ENCODE data around the gene COPB1. TPM values are rescaled to one million over a fixed set of nuclear protein-coding genes. Genes with fewer than 3 reads are reported as not detected.

Gene COPB1
- total RNA-seq, 1 donor from 2014 or later, result 135 TPM

DNA sequence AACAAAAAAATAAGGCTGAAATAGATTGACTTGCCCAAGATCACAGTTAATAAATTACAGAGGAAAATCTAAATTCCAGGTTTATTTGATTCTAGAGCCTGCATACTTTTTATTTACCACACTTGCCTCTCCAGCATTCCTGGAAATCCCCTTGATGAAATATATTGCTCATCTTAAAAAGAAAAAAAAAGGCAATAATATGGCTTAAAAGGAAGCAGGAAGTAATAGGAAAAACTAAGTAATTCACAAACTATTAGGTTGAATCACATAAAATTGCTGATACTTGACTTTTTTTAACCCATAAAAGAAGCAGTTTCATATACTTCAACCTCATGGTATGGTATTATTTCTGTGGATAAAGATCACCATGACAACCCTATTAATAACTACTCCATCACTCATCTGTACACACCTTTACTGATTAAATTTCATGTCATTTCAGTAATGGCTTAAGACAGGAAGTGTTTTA is 52.9 kb downstream of the COPB1 start:
- Mint-ChIP-seq H3K9me3 (ENCODE audit: unreplicated experiment) (no peaks in the 10 kb centered on the region), H3K4me3 (ENCODE audit: unreplicated experiment) (no peak overlapping the region)

GRCh38 chr11:14445542-14446530 is 53.8 kb downstream of the COPB1 start:
- Mint-ChIP-seq H3K9me3 (ENCODE audit: unreplicated experiment) (no peaks in the 10 kb centered on the region), H3K36me3 (ENCODE audit: unreplicated experiment) (peaks cover 4% of the 10 kb centered on the region), H3K4me1 (ENCODE audit: unreplicated experiment) (peaks cover 59% of the 10 kb centered on the region), H3K27ac (ENCODE audit: unreplicated experiment) (peak overlapping the region; percentile 83), H3K27me3 (ENCODE audit: unreplicated experiment) (no peaks in the 10 kb centered on the region), H3K4me3 (ENCODE audit: unreplicated experiment) (peak overlapping the region; percentile 36)
- no peak for DNase-seq (ENCODE audit: extremely low spot score, unreplicated experiment)
- TF ChIP-seq CTCF (IDR thresholded peaks at IDR 0.05), result no peak

More for the DNA sequence above, 52.9 kb downstream of the COPB1 start:
- peak overlapping the region; percentile 83 for H3K27ac Mint-ChIP-seq (ENCODE audit: unreplicated experiment)
- no peaks in the 10 kb centered on the region for H3K27me3 Mint-ChIP-seq (ENCODE audit: unreplicated experiment)
- no peak for DNase-seq (ENCODE audit: extremely low spot score, unreplicated experiment)
- H3K4me1 Mint-ChIP-seq (ENCODE audit: unreplicated experiment), result peaks cover 59% of the 10 kb centered on the region
- TF ChIP-seq CTCF (IDR thresholded peaks at IDR 0.05), result no peak
- peaks cover 3% of the 10 kb centered on the region for H3K36me3 Mint-ChIP-seq (ENCODE audit: unreplicated experiment)

DNA sequence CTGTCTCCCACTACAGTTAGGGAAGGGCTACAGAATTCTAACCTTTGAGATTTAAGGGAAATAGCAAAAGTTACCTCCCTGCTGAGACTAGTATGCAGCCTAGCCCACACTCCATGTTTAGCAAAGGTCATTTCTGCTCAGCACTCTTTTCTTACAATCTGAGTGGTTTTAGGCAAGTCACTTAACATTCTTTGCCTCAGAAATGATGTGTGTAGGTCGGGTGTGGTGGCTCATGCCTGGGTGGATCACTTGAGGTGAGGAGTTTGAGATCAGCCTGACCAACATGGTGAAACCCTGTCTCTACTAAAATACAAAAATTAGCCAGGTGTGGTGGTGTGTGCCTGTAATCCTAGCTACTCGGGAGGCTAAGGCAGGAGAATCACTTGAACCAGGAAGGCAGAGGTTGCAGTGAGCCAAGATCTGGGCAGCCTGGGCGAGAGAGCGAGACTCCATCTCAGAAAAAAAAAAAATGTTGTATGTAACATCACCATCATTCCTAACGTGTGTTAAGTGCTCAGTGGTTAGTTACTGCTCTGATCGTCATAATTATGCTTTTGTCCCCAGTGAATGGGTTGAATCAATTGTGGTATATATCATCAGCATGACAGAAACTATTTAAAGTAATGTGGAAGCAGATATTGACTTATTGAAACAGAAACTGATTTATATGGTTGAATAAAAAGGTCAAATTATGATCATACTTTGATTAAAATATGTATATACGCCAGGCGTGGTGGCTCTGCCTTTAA is 55.0 kb downstream of the COPB1 start:
- Mint-ChIP-seq H3K4me1 (ENCODE audit: unreplicated experiment) (peaks cover 55% of the 10 kb centered on the region), H3K36me3 (ENCODE audit: unreplicated experiment) (peaks cover 4% of the 10 kb centered on the region), H3K9me3 (ENCODE audit: unreplicated experiment) (no peaks in the 10 kb centered on the region), H3K27me3 (ENCODE audit: unreplicated experiment) (no peaks in the 10 kb centered on the region), H3K4me3 (ENCODE audit: unreplicated experiment) (no peak overlapping the region), H3K27ac (ENCODE audit: unreplicated experiment) (peak overlapping the region; percentile 67)
- no peak for DNase-seq (ENCODE audit: extremely low spot score, unreplicated experiment)
- no peak for TF ChIP-seq CTCF (IDR thresholded peaks at IDR 0.05)

DNA sequence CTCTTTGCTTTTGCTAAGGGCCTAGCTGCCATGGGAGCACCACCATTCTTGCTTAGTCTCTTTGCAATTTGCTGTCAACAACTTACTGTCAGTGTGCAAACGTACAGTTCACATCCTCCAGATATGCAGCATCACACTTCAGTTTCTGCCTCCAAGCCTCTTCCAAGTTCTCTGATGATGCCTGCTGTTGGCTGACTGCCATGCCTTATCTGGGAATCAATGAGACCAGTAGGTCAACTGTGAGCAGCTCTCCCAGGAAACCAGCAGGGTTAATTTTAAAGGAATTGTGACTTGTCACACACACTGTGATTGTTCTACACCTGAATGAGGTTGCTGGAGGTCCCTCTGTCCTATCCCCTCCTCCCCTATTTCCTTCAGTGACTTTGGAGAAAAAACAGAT is 56.0 kb downstream of the COPB1 start:
- Mint-ChIP-seq H3K4me1 (ENCODE audit: unreplicated experiment) (peaks cover 45% of the 10 kb centered on the region), H3K36me3 (ENCODE audit: unreplicated experiment) (peaks cover 4% of the 10 kb centered on the region), H3K4me3 (ENCODE audit: unreplicated experiment) (no peak overlapping the region), H3K27me3 (ENCODE audit: unreplicated experiment) (no peaks in the 10 kb centered on the region), H3K9me3 (ENCODE audit: unreplicated experiment) (no peaks in the 10 kb centered on the region), H3K27ac (ENCODE audit: unreplicated experiment) (peak overlapping the region; percentile 67)
- DNase-seq (ENCODE audit: extremely low spot score, unreplicated experiment), result no peak
- TF ChIP-seq CTCF (IDR thresholded peaks at IDR 0.05), result no peak

All from osteocyte (in vitro differentiated cells).